Muscle of back (tissue), 11 donors: ENCODE data around the gene ABHD4. TPM values are rescaled to one million over a fixed set of nuclear protein-coding genes. Genes with fewer than 3 reads are reported as not detected.
A peak's percentile ranks its signal among the peaks of the same experiment; 100 is the strongest.
"Not testable (repeated sequence)": the region's sequence is repeated elsewhere in the genome, so short reads cannot be mapped to it uniquely, and the experiment has no call there.

ENCODE experiments used
- DNase-seq, 3 donors: peaks; one replicate each; pipeline versions ENCODE4 v3.0.0 to v3.0.0-alpha.2; 2013
- polyA plus RNA-seq, 10 donors: library from polyadenylated mRNA; unstranded; fragments of 120-200 nt; gene quantifications; one replicate each; pipeline ENCODE4 v1.2.1, GENCODE V29; 2013; ENCODE audit not compliant: insufficient read length in 10 of 10

The ABHD4 gene
- polyA plus RNA-seq, 10 donors: 11.0 to 20.1 (median 14.0) TPM

GRCh38 chr14:22587677-22588422 lies 10.2 kb upstream of the ABHD4 start:
- DNase-seq: peak in 1 of 3 donors; percentile 20

- no peak for DNase-seq
Measured at GRCh38 chr14:22588526-22589095, 9.5 kb upstream of the ABHD4 start.

GRCh38 chr14:22589096-22589839 lies 8.8 kb upstream of the ABHD4 start, which contains the start of gene DAD1:
TSS of gene DAD1 (minus strand) at chr14:22589224. CDS start at chr14:22589157, 67 bp downstream.
- DNase-seq: peak; percentile 100

GRCh38 chr14:22593189-22593588 lies 4.9 kb upstream of the ABHD4 start:
- DNase-seq: no peak

DNA sequence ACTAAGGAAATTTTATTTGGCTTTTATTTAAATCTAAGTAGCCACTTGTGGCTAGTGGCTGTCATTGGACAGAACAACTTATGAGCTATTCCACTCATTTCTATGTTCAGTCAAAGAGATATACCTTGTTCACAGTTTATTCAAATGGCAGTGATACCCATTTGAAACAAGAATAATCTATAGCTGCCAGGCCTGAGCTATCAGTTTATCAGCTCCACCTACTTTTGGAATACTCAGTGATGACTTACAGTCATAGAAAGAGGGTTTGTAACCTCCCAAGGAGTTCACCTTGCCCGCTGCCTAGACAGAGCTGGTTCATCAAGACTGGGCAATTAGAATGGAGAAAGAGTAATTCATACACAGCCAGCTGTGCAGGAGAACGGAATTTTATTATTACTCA lies 4.5 kb upstream of the ABHD4 start:
- DNase-seq: no peak

DNA sequence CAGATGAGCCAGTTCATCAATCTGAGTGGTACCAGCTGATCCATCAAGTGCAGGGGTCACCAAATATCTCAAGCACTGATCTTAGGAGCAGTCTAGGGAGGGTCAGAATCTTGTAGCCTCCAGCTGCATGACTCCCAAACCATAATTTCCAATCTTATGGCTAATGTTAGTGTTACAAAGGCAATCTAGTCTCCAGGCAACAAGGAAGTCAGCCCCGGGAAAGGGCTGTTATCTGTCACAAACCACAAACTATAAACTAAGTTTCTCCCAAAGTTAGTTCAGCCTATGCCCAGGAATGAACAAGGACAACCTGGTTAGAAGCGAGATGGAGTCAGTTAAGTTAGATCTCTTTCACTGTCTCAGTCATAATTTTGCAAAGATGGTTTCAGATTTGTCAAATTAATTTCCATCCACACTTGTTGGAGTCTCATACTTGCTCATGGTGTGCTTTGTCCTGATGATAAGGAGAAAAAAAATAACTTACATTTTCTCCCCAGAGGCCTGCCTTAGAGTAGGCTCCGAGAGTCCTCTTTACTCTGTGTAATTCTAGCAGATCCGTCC lies 3.9 kb upstream of the ABHD4 start:
- no peak for DNase-seq

GRCh38 chr14:22596354-22596879 lies 1.7 kb upstream of the ABHD4 start:
- DNase-seq: no peak

DNA sequence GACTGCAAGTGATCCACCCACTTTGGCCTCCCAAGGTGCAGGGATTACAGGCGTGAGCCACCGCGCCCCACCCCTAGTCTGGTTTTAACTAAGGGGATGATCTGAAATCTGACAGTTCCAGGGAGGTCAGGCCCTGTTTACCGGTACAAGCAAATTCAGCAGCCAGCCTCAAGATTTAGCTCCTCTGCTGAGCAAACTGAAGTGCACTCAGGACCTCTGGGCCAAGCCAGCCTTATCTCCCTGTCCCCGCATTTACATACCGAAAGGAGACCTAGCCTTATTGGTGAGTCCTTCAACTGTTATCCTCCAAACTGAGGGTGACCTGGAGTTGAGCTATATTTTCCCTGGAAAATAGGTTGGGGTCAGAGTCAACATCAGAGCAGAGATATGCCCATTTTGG lies 835 bp upstream of the ABHD4 start:
- DNase-seq: no peak

GRCh38 chr14:22597771-22598098 lies 365 bp upstream of the ABHD4 start:
- DNase-seq: no peak

DNA sequence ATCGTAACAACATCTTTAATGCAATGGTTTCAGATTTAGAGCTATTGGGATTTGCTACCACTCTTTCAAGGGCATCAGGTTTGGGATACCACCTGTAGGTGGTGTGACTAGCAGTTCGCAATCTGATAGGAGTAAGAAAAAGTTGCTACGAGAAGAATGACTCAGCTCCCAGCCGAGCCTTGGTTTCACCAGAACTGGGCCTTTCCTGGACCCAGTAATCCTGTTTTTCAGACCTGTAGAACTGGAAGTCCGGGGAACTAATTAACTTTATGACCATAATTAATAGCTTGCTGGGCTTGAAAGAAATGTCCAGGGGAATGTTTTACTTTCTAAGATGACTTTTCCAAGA lies 770 bp downstream of the ABHD4 start:
- DNase-seq: peak in 1 of 3 donors; percentile 19

GRCh38 chr14:22599349-22599748 lies 1.2 kb downstream of the ABHD4 start:
- DNase-seq: no peak

GRCh38 chr14:22600027-22600426 lies 1.9 kb downstream of the ABHD4 start:
- DNase-seq: no peak

DNA sequence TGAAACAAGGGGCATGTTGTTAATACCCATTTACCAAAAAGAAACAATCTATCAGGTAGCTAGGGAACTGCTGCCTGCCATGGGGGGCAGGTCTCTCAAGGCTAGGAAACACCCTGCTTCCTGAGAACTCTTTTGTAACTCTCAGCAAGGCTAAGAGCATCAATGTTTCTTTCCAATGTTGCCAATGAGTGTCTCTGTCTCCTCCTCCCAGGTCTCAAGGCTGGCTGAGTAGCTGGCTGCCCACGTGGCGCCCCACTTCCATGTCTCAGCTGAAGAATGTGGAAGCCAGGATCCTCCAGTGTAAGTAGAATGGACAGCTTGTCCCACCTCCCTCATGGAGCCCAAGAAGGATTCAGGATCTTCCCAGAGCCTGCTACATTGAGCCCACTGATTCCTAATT lies 3.4 kb downstream of the ABHD4 start:
- no peak for DNase-seq

DNA sequence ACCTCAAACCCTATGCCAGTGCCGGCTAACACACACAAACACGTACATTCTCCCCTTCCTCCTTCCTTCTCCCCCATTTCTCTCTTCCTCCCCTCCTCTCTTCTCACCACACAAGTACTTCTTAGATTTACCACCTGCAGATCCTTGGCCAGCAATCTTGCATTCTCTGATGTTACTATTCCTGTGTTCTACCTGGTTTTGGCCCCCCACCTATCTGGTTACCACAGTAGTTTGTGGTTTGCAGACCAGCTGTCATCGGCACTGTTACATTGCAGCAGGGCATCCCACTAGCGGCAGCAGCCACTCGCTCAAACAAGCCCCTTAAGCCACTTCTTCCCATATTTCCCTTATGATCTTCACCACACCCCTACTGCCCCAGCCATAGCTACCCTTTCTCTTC lies 3.9 kb downstream of the ABHD4 start:
- no peak for DNase-seq

DNA sequence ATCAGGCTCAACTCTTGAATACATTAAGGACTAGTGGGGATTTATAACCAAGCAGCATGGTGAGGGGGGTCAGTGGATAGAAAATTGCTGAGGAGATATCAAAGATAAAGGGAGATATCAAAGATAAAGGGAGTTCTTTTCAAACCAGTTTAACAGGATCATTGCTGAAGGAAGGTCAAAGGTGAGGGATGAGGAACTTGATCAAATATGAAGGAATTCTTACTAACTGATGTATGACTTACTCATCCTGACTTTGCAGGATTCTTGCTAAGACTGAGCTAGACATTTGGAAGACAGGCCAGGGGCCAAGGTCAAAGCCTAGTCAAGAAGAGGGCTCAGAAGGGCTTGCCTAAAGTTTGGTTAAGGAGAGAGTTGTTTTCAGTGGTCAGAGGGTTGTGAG lies 4.8 kb downstream of the ABHD4 start:
- DNase-seq: no peak

GRCh38 chr14:22606380-22606779 lies 8.3 kb downstream of the ABHD4 start:
- no peak for DNase-seq

DNA sequence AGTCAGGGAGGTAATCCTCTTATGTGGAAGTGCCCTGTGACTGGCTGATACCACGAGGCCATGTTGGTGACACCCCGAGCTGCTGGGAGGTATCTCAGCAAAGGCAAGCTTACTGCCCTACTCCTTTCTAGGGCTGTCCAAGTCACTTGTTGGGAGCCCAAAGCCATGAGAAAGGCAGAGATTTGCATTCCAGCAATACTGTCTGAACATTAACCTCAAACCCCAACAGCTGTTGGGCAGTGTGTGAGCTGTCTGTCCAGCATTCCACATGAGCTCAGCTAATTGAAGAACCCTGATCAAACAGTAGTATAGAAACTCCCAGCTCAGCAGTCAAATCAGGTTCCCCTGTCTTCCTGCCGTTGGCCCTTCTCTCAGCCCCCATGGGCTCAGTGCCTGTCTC lies 9.2 kb downstream of the ABHD4 start:
- no peak for DNase-seq

DNA sequence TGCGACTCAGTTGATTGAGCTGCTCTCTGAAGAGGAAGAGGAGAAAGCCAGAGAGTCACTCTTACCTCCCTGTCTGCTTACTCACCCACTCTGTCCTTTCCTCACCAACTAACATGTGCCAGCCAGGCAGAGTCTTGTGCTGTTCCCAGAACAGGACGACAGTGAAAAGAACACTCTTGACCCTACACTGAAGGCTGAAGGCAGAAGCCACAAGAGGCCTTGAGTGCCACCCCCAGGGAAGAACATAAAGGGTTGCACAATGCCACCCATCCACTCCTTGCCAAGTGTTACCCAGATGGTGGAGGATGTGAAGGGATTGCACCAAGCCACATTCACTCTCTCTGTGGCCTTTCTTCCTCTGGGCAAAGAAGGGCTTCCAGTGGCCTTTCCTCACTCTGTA lies 12.8 kb downstream of the ABHD4 start:
- DNase-seq: no peak

DNA sequence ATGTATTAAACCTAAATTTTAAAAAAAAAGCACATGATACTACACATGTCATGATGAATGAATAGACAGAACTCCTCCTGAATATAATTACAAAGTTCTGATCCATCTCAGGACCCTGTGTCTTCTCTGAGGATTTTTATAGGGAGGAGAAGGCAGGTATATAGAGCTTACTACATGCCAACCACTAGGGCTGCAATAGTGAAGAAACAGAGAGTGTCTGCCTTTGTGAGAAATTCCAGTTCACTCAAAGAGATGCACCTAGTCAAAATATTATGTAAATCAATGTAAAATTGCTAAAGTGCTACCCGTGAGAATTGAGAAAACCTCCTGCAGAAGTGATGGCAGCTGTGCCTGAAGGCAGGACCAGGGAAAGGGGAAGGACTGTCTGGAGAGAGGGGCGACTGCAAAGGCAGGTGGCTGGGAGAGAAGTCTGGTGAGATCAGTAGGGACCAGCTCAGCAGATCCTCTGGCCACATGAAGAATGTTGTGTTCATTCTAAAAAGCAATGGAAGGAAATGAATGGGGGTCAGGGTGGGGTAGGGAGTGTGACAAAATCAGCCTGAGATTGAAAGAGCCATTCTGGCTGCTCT lies 15.1 kb downstream of the ABHD4 start:
- no peak for DNase-seq

DNA sequence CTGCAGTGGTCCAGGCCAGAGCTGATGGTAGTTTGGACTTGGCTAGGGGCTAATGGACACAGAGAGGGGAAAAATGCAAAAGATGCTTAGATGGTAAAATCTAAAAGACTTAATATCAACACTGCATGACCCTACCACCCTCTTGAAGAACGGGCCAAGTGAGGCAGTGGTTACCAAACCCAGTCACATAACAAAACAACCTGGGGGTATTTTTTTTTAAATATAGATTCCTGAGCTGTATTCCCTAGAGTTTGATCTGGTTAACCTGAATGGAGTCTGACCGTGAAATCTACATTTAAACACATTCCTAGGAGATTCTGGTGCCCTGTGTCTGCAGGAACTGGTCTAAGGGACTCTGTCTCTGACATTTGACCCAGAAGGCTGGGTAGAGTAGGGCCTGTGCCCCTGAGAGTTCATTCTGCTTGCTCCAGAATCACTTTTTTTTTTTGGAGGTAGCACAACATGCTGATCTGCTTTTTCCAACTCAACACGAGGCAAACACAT lies 15.7 kb downstream of the ABHD4 start:
- no peak for DNase-seq

- peak; percentile 22 to 96 (median 51) for DNase-seq
Measured at GRCh38 chr14:22614240-22614799, 16.2 kb downstream of the ABHD4 start.

DNA sequence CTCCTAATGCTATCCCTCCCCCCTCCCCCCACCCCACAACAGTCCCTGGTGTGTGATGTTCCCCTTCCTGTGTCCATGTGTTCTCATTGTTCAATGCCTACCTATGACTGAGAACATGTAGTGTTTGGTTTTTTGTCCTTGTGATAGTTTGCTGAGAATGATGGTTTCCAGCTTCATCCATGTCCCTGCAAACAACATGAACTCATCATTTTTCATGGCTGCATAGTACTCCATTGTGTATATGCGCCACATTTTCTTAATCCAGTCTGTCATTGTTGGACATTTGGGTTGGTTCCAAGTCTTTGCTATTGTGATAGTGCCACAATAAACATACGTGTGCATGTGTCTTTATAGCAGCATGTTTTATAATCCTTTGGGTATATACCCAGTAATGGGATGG lies 17.7 kb downstream of the ABHD4 start:
- DNase-seq: not testable (repeated sequence)
